Right lobe of liver (tissue), 4 donors: ENCODE data around the gene SLC5A1.

Experiments
- CTCF ChIP-seq, 4 donors: fragments of 200-600 bp in 3 of 4; fragments of 450-650 bp in 1 of 4; IDR thresholded peaks; one replicate each; pipeline versions ENCODE4 v1.5.1 to v1.8.0; 2016 to 2022; ENCODE audit warnings: antibody characterized with exemption in 4 of 4, mild to moderate bottlenecking in 2 of 4
- POLR2A ChIP-seq: fragments of 450-650 bp; IDR thresholded peaks from one replicate; pipeline ENCODE4 v1.6.1; 2017; ENCODE audit warnings: antibody characterized with exemption, mild to moderate bottlenecking
- donor health status: DM: no; HTN: no; CAD: no.
- donor health status: DM: no; HTN: no; CAD: no.
- donor health status: DM: no; HTN: yes; CAD: no.

- TF ChIP-seq POLR2A: no peak
- TF ChIP-seq CTCF (IDR thresholded peaks at IDR 0.05): no peak
Measured at GRCh38 chr22:32037236-32037635, 5.8 kb upstream of the SLC5A1 start.
